GM21423 (cell line): ENCODE measurements around the gene CAPN15.

Experiments
- ATAC-seq: cut with Tn5 transposase; IDR thresholded peaks from one replicate; pipeline ENCODE4 v1.9.1; 2021; ENCODE audit warnings: mild to moderate bottlenecking, moderate library complexity; ENCODE audit not compliant: unreplicated experiment

Gene CAPN15

DNA sequence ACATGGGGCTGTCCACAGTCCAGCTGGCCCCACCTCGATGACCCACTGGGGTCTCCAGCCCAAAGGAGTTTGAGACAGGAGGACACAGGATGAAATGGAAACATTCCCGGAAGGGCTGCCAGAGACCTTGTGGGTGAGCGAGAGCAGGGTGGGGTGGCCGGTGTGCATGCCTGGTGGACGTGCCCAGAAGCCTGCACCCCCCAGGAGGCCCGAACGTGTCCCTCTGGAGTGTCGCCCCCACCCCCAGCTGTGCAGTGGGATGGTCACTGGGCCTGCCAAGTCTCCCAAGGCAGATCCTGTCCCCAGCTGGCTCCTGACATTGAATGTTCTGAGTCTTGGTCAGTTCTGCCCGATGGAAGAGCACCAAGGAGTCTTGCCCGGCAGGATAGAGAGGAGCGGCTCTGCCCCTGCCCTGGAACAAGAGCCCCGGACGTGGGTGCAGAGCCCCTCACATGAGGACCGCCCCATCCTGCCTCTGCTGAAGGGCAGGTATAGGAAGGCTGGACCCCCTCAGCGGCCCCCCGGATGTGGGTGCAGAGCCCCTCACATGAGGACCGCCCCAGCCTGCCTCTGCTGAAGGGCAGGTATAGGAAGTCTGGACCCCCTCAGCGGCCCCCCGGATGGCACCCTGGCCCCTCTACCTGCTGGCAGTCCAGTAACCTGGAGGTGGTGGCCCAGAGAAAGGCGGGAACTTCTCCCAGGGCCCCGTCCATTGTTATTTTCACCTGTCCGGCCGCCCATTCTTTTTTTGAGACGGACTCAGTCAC is 3.1 kb upstream of the CAPN15 start:
- no peak for ATAC-seq

DNA sequence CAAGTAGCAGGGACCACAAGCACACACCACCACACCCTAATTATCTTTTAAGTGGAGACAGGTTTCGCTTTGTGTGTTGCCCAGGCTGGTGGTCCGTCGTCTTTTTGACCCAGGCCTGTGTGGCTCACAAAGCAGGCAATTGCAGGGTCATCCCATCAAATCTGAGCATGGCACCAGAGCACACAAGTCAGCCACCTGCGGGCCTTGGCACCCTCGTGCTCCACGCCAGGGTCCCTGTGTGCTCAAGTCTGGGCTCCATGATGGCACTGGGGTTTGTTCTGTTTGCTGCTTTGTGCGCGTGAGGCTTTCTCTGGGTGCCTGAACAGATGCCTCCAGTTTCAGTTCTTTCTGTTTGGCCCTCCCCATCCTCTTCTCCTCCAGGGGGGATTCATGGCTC is 2.4 kb upstream of the CAPN15 start:
- no peak for ATAC-seq

DNA sequence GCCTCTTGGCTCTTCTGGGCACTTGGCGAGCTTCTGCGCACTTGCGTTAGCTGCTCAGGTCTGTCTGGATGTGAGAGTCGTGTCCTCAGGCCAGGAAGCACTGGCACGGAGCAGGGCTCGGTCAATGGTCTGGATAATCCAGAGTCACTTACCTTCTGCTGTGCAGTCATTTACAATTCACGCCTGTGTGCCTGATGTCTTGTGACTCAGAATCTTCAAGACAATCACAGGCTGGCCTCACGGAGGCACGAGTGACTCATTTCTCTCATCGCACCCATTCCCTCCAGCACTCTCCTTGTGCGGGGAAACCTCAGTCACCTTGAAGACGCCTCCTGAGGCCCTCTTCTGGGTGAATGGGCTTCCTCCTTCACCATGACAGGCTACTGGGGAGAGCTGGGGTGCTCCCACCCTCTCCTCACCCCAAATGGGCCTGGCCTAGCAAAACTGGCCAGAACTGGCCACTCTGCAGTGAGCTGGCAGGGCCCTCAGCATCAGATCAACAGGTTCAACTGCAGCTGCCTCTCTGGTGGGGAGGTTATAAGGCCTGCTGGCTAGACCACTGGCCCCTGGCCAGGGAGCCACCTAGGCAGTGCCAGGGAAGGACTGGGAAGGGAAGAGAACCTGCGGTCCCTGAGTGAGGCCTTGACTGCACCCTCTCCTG is 1.9 kb upstream of the CAPN15 start:
- ATAC-seq = no peak

DNA sequence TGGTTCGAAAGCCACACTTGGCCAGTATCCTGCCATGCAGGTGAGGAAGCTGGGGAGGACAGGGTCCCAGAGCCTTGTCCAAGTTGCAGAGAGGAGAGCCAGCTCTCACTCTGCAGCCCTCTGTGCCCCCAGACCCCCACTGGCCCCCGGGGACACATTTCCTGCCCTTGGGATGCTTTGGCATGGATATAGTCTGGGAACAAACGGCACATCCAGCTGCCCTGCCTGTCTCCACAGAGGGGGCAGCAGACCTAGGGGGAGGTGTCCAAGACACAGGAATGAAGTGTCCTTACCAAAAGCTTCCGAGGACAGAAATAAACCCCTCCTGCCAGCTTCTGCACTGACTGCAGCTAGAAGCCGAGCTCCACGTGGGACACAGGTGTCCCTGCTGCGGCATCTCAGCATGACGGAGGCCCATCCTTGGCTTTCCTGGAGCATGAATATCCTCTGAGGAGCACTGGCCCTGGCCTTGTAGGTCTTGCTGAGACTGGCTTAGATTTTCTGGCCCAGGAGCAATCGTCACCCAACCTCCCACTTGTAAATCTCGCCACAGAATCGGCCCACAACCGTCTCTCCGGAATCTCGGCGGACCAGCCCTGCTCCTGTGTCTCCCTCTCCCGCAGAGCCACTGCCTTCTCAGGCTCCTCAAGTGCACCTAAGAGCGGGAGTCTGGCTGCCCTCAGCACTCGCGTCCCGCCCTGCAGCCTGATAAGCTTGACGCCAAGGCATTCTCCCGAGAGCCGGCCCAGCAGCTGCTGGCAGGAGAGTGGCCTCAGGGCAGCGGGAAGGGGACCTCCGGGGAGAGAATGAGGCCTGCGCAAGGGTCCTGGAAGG is 1.1 kb upstream of the CAPN15 start:
- ATAC-seq = no peak

DNA sequence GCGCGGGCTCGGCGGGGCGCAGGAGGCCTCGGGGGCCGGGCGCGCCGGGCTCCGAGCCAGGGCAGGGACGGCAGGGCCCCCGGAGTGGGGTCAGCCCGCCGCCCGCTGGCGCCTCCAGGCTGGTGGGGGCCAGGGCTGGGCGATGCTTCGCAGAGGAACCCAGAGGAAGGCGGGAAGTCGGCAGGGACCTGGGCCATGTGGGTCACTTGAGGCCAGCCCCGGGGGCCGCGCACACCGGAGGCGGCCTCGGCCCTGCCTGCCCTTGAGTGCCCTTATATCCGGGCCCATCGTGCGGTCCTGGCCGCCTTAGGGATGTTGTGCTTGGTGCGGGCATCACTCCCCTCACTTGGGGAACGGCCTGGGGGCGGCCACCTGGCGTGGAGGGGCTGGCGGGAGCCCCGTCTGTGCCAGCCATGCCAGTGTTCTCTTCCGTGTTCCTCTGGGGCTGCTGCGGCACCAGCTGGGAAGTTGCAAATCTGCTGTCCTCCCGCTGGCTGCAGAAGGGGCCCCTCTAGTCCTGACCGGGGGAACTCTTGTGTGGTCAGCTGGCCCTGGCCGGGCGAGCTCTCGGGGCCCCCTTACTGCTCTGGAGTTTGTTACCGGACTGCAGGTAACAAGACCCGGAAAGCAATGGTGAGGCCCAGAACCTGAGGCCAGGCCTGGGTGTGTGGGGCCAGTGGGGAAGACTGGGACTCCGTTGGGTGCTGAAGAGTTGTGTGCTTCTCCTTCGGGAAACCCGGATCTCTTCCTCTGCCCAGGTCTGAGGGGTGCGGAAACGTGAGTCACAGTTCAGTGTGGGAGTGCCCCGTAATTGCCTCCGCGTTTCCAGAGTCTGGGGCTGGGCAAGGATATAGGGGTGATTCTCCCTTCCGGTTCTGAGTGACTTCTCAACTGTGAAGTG is 849 bp downstream of the CAPN15 start:
- ATAC-seq = peak; percentile 11

DNA sequence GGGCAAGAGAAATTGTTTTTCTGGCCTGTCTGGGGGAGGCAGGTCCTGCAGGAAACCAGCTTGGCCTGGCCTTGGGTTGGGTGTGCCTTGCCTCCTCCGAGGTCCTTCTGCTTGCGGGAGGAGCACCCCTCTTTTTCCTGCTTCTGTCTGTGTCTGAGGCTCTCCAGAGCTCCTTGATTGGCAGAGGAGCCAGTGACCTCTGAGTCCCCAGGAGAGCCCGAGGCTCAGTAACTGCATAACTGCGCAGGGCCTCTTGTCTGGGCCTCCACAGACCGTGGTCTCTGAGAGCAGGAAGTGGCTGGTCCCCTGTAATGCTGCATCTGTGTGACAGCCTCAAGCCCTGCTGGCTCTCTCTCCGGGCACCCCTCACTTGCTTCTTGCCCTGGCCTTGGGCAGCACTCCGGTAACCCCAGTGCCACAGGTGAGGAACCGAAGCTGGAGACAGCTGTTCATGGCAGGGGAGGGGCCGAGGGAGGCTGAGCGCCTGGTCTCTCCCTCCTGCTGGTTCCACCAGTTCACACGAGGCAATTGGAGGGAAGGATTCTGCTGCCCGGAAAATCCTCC is 1.6 kb downstream of the CAPN15 start:
- ATAC-seq = no peak

DNA sequence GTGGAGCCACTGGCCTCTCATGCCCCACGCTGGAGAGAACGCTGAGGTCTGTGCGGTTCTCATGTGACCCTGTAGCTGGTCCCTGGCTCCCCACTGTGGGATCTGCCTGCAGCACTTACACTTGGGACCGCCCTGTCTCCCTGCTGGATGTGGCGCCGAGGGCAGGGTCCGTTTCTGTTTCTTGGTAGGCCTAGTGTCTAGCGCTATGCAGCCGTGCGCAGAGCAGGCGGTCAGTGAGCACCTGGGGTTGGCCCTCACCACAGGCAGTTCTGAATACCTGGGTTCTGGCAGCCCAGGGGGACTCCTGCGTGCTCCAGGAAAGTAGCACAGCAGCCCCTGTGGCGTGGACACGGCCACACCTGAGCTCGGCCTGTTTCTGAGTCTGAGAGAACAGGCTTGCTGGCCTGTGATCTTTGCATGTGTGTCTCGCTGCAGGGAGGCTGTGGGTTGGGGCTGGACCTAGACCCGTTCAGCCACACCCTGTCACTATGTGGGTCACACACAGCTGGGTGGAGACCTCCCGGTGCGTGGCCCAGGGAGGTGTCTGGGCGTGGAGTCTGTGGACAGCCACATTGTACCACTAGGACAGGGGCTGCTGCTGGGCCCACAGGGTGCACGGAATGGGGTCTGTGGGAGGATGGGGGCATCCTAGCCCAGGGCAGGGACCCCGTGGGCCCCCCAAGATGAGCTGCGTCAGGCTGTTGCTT is 2.8 kb downstream of the CAPN15 start:
- ATAC-seq = no peak

DNA sequence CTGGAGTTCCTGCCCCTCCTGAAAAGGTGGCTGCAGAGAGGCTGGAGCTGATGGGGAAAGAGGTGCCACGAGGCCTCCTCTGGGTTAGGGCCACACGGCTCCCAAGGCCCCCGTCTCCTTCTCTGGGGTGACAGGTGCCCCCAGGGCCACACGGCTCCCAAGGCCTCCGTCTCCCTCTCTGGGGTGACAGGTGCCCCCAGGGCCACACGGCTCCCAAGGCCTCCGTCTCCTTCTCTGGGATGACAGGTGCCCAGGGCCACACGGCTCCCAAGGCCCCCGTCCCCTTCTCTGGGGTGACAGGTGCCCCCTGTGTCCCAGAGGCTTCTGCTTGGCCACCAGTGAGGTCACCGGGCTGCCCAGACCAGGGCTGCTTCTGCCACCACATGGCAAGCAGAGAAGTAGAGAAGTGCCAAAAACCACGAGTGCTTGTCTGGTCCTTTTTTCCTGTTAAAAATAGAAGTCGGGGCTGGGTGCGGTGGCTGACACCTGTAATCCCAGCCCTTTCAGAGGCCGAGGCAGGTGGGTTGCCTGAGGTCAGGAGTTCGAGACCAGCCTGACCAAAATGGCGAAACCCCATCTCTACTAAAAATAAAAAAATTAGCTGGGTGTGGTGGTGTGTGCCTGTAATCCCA is 4.1 kb downstream of the CAPN15 start:
- ATAC-seq = no peak

DNA sequence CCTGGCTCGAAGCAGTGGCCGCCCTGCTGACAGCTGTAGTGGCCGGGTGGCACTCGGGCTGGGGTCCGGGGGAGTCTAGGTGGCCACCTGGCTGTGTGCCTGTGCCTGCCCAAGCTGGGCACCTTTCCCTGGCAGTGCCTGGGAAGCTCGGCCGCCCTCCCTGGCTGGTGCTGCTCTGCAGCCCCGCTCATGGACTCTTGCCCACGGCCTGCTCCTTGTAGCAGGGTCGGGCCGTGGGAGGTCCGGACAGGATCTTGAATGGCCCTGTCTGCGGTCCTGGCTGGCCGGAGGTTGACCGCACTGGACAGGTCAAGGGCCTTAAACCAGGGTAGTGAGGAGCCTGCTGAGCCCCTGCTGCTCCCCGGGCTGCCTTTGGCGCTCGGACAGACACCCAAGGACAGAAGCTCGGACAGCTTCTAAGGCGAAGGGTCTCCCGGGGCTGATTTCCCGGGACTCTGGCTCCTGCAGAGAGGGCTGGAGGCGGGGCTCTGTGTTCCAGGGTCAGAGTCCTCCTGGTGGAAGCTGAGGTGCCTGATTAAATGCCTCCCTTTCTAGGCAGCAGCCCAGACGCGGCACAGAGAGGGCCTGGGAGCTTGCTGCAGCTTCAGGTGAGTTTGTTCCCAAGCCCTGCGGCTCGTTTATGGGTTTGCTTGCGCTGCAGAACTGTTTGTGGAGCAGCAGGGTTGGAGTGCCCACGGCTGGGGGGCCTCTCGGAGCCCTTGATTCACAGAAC is 6.0 kb downstream of the CAPN15 start:
- ATAC-seq = no peak

DNA sequence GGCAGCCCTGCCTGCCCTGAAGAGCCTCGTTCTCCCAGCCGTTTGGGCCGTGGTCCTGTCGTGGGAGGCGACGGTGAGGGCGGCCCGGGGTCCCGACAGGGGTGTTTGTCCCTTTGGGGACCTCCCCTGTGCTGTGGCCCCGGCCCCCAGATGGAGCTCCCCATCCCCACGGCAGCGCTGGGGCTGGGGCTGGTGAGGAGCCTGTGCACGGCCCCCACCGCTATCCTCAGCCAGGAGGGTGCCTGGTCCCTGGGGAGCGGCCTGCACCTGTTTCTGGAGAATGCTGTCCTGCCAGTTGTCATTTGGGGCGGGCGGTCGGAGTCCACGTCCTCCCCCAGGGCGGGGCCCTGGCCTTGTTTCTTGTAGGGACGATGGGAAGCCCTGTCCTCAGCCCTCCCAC is 6.6 kb downstream of the CAPN15 start:
- ATAC-seq = no peak

DNA sequence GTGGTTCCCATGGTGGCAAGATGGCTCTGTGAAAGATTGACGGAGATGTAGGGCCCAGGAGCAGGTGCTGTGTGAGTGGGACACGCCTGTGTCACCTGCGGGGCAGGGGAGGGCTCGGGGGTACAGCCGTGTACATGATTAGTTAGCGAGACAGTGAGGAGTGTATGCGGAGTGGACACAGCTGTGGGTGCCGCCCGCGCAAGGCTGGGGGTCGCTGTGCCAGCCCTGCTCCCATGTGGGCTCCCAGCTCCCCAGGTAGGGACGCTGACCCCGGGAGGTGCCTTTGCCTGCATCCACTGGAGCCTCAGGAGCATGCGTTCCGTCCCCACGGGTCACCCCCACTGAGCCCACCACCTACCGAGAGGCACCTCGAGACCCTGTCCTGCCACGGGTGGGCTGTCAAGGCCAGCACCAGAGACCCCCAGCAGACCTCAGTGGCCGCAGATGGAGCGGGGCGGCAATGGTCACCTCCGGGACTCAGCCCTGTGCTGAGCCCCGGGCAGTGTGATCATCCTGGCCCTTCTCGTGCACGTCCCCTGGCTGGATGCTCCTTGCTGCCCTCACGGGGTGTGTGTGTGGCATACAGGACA is 7.4 kb downstream of the CAPN15 start:
- no peak for ATAC-seq

DNA sequence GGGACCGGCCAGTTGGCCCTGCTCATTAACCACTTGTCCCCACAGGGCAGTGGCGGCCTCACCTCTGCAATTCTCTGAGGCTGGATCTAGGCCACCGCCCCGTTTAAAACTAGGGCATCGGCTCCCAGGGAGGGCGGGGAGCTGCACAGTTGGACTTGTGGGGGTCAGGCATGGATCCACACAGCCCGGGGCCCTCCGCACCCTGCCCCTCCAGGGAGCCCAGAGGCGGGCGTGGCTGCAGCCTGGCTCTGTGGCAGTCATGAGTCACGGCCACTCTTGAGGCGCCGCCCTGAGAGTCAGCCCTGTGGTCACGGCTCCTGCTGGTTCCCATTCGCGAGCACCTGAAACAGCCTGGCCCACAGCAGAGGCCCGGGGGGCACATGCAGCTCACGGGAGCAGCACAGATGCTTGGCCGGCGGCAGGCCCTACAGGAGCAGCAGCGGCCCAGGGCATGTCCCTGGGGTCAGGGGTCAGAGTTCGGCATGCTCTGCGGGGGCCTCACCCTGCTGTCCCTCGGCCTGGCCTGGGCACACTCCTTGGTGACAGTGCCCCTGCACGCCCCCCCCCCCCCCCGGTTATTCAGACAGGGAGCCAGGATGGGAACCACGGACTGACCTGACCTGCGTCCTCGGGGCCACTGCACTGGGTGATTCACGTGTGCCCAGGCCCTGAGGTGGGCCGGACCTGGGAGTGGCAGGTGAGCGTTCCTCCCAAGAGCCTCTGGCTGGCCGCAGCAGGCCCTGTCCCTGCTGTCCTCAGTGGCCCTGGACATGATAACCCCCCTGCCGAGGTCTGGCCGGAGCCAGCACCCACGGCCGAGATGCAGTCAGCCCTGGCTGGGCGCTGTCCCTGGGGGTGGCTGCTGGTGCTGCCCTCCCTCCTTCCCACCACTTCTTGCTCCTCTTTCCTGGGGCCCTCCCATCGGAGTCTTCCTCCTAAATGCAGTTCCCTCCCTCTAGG is 8.2 kb downstream of the CAPN15 start:
- ATAC-seq = no peak

DNA sequence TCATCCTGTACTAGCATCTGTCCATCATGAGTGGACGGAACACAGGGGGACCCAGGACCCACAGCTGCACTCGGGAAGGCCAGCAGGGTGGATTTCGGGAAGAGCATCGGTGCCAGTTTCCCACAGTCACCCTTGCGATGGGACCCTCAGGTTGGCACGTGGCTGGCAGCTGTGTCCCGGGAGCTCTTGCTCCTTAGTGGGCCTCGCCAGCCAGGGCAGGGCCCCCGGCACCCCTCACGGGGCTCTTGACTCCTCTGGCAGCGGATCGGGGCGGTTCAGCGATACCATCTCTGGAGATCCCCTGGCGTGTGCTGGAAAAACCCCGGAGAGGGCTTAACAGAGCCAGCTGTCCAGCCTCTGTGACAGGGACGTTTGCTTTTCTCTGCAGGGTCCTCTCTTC is 9.2 kb downstream of the CAPN15 start:
- no peak for ATAC-seq

DNA sequence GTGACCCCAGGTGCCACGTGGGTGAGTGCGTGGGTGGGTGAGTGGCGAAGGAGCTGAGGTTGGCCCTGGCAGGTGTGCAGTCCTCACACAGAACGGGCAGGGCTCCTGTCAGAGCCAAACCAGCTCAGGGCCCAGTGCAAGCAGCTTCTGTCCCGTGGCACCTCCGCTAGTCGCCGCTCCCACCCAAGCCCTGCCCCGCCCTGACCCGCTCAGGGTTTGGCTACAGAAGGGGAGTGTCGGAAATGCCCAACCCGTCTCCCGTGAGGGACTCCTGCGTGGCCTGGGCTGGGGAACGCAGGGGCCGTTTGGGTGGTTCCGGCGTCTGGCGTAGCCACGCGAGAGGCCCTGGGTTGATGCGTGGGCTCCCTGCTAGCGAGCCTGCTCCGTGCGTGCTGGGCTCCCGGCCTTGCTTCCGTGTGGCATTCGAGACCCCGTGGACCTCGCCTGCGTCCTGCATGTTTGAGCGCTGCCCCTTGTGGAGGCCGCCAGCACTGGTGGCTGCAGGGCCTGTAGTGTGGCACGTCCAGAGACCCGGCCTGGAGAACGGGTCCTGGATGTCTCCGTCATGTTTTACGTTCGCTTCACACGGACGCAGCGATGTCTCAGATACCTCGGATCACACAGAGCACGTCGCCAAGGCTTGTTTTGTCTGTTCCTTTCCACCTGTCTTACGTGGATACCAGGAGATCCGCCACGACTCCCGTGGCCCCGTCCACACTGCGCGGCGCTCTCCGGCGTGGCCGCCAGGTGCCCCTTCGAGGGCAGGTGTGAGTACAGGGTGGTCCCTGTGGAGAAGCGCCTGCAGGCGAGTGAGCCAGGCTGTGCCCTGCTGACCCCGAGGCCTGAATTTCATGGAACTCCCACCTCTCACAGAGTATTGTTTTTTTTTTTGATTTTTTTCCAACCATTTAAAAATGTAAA is 10.2 kb downstream of the CAPN15 start:
- no peak for ATAC-seq

DNA sequence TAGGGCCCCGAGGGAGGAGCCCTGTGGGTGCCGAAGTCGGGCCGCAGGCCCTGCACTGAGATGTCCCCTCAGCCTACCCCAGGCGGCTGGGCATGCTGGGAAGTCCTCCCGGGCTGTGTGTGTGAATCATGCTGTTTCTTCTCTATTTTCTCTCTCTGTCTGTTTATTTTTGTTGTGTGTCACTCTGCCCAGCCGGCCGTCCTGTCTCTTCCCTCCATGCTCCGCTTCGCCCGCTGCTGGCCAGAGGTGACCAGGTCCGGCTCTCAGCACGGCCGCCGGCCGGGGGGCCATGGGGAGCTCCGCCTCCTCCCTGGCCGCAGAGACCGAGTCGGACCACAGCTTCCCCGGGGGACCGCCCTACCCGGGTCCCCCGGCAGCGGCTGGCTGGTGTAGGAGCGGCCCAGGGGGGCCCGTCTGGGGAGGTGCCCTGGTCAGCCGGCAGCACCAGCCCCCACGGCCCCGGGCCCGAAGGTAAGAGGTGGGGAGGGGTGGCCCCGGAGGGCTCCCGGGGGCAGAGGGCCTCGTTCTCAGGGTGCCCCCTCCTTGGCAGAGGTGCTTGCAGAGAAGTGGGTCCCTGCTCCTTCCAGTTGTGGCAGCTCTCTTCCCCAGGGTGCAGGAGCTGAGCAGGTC is 12.5 kb downstream of the CAPN15 start:
- ATAC-seq = no peak
